Panc1 (cell line): ENCODE data around the gene IST1. TPM values are rescaled to one million over a fixed set of nuclear protein-coding genes. Genes with fewer than 3 reads are reported as not detected.

Experiments
- total RNA-seq: library from RNA; stranded (reverse); gene quantifications from one replicate; pipeline ENCODE4 v1.2.1, GENCODE V29; 2021; ENCODE audit not compliant: unreplicated experiment

Gene IST1
- total RNA-seq, 1 experiment from 2014 or later, result 173 TPM

Other genes starting within 250 kb of the IST1 start
- gene PHLPP2, start 170.8 kb upstream of the IST1 start, total RNA-seq, result 13.1 TPM
- 63.8 TPM for gene AP1G1, start 86.7 kb upstream of the IST1 start, total RNA-seq
- 17.3 TPM for gene ATXN1L, start 49.6 kb upstream of the IST1 start, total RNA-seq
- 6.4 TPM for gene ZNF821, start 11.3 kb upstream of the IST1 start, total RNA-seq
- not detected for gene PKD1L3, start 104.9 kb downstream of the IST1 start, total RNA-seq
- 8.9 TPM for gene DHODH, start 113.2 kb downstream of the IST1 start, total RNA-seq
- 7.0 TPM for gene HP, start 159.0 kb downstream of the IST1 start, total RNA-seq
- not detected for gene HPR, start 167.7 kb downstream of the IST1 start, total RNA-seq
- gene TXNL4B, start 198.1 kb downstream of the IST1 start, total RNA-seq, result 7.7 TPM
- 45.5 TPM for gene DHX38, start 198.3 kb downstream of the IST1 start, total RNA-seq